Measurements from ENCODE around the gene CIAO3.

Gene CIAO3

DNA sequence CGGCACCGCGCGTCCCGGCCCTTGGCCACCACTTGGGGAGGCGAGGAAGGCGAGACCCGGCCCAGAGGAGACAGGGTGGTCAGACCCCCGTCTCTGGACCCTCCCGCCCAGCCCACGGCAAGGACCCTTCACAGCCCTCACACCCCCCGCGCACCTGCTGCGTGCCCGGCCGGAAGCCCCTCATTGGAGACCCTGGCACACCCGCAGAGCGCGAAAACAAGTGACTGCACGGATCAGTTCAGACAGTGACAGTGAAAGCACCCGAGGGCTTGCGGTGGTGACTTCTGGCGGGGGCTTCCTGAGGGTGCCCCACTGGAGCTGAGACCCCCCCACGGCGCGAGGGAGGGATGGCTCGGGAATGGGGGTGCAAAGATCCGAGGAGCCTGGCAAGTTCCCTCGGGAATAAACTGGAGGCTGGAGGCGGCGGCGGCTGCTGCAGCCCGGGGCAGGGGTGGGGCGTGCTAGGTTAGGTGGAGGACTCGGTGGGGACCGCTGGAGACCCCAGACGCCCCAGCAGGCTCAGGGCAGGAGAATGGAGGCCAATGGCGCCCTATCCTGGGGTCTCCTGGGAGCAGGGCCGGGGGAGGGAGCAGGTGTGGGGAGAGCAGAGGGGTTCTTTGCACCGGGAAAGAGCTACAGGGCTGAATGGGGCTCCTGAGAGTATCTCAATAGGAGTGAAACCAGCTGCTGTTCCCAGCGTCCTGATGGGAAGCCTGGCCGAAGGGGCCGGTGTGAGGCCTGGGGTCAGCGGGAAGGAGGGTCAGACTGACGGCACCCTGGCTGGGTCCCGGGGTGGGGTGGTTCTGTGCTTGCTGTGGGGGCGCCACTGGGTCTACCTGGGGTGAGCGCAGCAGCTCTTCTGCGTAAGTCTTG is 34.4 kb downstream of the CIAO3 start:
- Histone ChIP-seq H3K4me3 (peak overlapping the region; percentile 57), H3K27ac (no peak overlapping the region)
- no peak for DNase-seq (ENCODE audit: low spot score)
- TF ChIP-seq, protein P1, sequence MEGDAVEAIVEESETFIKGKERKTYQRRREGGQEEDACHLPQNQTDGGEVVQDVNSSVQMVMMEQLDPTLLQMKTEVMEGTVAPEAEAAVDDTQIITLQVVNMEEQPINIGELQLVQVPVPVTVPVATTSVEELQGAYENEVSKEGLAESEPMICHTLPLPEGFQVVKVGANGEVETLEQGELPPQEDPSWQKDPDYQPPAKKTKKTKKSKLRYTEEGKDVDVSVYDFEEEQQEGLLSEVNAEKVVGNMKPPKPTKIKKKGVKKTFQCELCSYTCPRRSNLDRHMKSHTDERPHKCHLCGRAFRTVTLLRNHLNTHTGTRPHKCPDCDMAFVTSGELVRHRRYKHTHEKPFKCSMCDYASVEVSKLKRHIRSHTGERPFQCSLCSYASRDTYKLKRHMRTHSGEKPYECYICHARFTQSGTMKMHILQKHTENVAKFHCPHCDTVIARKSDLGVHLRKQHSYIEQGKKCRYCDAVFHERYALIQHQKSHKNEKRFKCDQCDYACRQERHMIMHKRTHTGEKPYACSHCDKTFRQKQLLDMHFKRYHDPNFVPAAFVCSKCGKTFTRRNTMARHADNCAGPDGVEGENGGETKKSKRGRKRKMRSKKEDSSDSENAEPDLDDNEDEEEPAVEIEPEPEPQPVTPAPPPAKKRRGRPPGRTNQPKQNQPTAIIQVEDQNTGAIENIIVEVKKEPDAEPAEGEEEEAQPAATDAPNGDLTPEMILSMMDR (IDR thresholded peaks at IDR 0.05), result no peak

DNA sequence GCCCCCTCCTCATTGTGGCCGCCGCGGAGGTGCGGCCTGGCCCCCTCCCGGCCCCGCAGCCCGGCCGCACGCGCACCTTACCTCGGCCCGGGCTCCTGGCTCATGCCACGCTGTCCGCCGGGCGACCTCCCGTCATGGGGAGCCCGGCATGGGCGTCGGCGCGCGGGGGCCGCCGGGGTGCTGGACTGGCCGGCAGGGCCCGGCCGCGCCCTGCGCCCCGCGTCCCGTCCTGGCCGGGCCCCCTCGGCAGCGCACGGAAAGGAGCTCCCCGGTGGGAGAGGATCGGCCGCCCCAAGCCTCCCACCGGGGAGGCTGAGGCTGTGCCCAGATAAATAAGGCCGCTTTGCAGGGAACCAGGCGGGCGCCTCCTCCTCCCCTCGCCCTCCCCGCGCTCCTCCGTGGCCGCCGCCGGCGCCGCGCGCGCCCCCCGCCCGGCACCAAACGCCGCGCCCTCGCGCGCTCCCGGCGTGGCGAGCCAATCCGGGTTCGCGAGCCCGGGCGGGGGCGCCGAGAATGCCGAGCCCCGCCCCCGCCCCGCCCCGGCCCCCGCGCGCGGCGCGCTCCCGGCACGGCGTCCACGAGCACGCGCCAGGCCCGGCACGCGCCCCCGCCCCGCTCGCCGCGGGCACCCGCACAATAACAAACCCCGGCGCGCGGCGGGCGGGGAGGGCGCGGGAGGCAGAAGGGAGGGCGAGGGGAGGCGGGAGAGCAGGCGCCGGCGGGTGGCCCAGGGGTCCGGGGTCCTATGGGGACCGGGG is 35.2 kb downstream of the CIAO3 start, which contains the start of gene FBXL16:
FBXL16 (minus strand) TSS at position 371 of the 758 bp plus-strand sequence. CDS start 8,396 bp downstream, outside the sequence.
- TF ChIP-seq, protein P1 (IDR thresholded peaks at IDR 0.05), result no peak
- Histone ChIP-seq H3K4me3 (peak within 1 kb of the TSS; percentile 57), H3K27ac (no peak within 1 kb of the TSS)
- DNase-seq (ENCODE audit: low spot score), result no peak

DNA sequence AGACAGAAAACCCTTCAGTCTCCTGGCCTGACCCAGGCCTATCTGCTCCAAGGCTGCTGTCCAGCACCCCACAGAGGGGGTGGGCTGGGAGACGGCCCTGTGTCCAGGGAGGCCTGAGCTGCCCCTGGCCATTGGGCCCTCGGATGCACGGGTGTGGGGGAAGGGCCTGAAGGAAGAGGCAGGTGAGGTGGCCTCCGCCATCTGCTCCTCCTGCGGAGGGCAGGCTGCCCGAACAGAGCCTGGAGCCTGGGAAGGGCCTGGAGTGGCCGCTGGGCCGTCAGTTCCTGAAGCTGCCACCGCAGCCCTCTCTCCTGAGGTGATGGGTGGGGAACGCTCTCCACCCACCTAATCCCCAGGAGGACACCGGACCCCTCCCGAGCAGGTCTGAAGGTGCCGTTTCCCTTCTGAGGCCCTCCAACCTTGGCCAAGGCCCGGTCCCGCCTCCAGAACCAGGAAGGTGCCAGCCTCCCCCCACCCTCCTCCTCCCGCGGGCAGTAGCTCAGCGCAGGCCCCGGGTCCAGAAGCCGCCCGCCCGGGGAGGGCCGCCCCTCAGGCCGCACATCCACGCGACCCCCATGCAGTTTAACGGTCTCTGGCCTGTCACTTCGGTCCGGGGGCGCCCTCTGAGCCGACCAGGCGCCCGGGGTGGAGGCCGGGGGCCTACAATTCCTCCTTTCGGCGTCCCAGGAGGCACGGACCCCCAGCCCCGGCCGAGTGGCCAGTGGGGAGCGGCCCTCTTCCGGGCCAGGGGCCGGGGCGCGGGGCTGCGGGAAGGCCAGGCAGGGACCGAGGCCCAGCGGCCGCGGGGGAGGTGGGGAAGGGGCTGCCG is 36.0 kb downstream of the CIAO3 start:
- Histone ChIP-seq H3K27ac (no peak overlapping the region), H3K4me3 (peak overlapping the region; percentile 57)
- TF ChIP-seq, protein P1 (IDR thresholded peaks at IDR 0.05), result no peak
- DNase-seq (ENCODE audit: low spot score), result no peak

DNA sequence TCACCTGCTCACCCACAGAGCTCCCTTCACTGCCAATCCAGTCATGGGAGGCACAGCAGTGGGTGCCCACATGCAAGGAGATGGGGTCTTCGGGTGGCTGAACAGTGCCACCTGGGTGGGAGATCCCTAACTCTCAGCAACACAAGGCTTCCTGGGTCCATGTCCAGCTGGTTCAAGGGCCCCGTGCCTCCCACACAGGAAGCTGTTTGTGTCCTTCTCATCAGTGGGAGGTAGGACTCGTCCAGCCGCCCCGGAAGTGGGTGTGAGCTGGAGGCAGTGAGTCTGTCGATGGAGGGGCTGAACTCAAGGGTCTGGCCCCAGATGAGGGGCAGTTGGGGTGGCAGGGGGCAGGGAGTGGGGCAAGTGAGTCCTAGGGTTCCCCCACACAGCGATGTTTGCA is 36.8 kb downstream of the CIAO3 start:
- TF ChIP-seq, protein P1 (IDR thresholded peaks at IDR 0.05), result no peak

DNA sequence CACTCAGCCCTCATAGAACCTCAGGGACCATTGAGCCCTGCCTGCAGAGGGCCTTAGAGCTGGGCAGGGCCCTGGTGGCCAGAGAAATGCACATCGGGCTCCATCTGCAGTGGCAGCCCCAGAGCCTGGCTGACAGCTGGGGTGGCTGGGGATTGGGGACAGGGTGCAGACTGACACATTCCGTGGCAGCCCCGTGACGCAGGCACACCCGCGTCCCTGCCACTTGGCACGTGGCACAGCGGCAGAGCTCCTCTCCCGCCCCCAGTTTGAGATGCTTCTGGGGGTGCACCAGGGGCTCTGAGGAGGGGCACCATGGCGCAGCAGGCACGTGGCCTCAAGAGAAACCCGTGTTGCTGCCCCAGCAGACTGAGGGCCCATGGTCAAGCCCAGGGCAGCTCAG is 37.4 kb downstream of the CIAO3 start:
- H3K4me3 ChIP-seq, result no peak overlapping the region
- TF ChIP-seq, protein P1 (IDR thresholded peaks at IDR 0.05), result no peak
- H3K27ac ChIP-seq, result no peak overlapping the region
- DNase-seq (ENCODE audit: low spot score), result no peak

More for the DNA sequence above, 36.8 kb downstream of the CIAO3 start:
- Histone ChIP-seq H3K4me3 (no peak overlapping the region), H3K27ac (no peak overlapping the region)
- DNase-seq (ENCODE audit: low spot score), result no peak

DNA sequence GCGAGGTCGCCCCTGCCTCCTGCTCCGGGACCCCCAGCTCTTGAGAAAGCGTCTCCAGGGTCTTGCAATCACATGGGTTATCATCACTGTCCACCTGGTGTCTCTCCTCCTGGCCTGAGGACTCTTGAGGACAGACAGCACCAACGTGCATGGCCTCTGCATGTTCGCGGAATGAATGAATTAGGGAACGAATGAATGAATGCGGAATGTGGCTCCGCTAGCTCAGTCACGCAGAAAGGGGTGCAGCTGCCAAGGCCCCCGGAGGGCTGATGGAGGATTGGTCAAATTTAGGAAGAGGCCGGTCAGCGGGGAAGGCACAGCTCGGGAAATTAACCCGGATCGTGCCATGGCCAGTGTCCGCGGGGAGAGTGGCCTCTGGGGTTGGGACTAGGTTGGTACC is 38.5 kb downstream of the CIAO3 start:
- no peak overlapping the region for H3K4me3 ChIP-seq
- TF ChIP-seq, protein P1 (IDR thresholded peaks at IDR 0.05), result no peak
- H3K27ac ChIP-seq, result no peak overlapping the region
- no peak for DNase-seq (ENCODE audit: low spot score)

Data from coronary artery (tissue), 2 donors.